Activated CD4-positive, CD25-positive, alpha-beta regulatory T cell treated with anti-CD3 and anti-CD28 coated beads, Interleukin-2, amount 50 U/mL, for 16 hours (primary cell): Measurements from ENCODE around the gene SPATA22.
"Not testable (repeated sequence)": the region's sequence is repeated elsewhere in the genome, so short reads cannot be mapped to it uniquely, and the experiment has no call there.

ENCODE experiments used
- DNase-seq: peaks from one replicate; pipeline ENCODE4 v3.0.0-alpha.2; 2020; ENCODE audit warnings: low read depth, low spot score

The SPATA22 gene

GRCh38 chr17:3474212-3474611, 2.6 kb upstream of the SPATA22 start:
- no peak for DNase-seq

DNA sequence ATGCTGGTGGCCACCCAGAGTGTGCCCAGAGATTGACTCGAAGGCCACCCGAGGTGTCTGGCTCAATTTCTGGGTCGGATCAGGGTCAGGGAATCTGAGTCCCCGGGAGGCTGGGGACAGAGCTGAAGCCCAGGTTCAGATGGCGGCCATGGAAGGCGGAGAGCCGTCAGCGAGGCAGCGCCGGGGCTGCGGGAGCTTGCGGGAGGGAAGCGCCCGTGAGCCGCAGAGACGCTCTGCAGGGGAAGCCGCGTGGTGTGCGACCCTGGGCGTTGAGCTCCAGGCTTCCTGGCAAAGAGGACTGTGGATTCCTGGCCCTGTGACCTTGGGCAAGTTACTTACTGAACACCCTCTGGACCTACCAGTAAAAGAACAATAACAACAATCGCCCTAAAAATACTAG, 518 bp upstream of the SPATA22 start:
- no peak for DNase-seq

DNA sequence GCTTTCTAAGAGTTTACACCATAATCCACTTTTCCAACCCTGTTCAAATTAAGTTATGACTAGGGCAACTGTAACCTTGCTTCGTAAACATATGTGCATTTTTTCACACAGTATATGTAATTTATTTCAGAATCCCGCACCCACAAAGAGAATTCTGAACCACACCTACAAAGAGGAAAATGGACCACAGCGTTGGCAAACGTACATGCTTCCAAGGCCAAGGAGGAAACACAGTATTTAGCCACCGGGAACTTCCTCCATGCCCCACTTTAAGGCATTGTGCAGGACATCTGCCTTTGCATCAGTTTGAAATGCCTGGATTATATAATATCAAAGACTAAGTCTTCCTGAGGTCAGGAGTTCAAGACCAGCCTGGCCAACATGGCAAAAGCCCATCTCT, 2.1 kb downstream of the SPATA22 start:
- DNase-seq = no peak

DNA sequence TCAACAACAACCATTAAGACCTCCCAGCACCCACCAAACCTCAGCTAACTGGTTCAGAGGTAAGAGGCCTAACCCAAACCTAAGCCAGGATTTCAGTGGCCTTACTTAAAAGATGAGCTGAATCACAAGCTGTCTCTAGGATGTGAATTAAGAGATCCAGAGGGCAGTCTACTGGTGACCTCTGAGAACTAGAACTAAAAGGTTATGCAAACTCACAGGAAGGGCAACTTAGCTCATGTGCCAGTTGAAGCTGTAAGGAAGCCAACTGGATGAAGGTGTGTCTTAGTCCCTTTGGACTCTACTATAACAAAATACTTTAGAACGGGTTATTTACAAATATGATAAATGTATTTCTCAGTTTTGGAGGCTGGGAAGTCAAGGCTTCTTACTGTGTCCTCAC, 5.3 kb downstream of the SPATA22 start:
- not testable (repeated sequence) for DNase-seq

GRCh38 chr17:3448059-3448665, 23.5 kb downstream of the SPATA22 start:
- DNase-seq = no peak

DNA sequence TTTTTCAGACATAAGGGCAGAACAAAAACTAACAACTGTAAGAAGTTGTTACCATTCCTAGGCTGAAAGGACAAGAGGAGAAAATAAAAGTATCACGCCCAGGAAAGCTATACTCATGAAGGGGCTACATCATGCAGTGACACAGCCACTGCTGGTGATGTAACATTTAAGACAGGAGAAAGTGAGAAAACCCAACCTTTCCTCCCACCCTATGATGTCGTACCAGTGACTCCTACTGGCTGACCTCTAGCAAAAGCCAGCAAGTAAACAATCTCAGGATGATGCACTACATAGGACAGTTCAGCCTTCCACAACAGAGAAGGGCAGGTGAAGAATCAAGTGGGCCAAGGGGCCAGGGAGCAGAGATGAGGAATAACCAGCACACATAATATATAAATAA, 24.0 kb downstream of the SPATA22 start:
- DNase-seq = no peak

- DNase-seq = no peak
Measured at GRCh38 chr17:3440451-3440850, 31.2 kb downstream of the SPATA22 start.

DNA sequence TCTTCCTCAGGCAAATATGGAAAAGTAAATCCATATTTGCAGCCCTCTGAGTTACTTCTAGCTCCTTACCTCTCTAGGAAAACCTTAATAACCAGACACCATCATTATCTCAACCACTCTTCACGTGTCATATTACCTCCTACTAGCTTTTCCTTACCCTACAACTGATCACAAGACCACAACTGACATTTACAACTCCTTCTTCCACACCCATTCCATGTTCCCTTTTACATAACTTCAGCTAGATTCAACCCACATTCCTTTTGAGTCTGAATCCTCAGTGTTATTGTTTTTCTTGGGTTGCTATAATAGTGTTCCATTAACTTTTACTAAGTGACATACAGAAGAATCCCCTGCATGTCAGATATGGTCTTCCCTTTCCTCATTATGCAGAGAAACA, 33.3 kb downstream of the SPATA22 start:
- no peak for DNase-seq

DNA sequence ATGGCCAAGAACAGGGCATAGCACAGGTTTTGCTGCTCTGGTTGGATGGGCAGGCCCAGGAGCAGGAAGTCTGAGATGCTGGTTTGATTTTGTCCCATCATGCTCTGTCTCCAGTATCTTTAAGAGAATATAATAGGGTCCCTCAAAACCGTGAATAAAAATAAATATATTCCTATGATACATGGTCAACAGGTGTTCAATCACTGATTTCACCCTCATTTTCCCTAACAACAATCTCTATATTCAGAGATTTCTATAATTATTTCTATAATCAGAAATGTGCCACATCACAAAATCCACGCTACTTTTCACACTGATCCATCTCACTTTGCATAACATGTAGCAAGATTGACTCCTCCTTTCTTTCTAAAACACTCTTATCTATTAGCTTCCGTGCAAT, 37.9 kb downstream of the SPATA22 start, which contains the start of gene OR1E2:
Gene OR1E2 (minus strand): TSS at position 101 of the 400 bp plus-strand sequence. CDS start 0 bp downstream, at position 101.
- no peak for DNase-seq

GRCh38 chr17:3433215-3433614, 38.4 kb downstream of the SPATA22 start:
- DNase-seq = not testable (repeated sequence)

GRCh38 chr17:3418222-3418621, 53.4 kb downstream of the SPATA22 start:
- DNase-seq = no peak

- no peak for DNase-seq
Measured at GRCh38 chr17:3415610-3416009, 56.0 kb downstream of the SPATA22 start.

GRCh38 chr17:3412216-3412615, 59.4 kb downstream of the SPATA22 start:
- DNase-seq = not testable (repeated sequence)

DNA sequence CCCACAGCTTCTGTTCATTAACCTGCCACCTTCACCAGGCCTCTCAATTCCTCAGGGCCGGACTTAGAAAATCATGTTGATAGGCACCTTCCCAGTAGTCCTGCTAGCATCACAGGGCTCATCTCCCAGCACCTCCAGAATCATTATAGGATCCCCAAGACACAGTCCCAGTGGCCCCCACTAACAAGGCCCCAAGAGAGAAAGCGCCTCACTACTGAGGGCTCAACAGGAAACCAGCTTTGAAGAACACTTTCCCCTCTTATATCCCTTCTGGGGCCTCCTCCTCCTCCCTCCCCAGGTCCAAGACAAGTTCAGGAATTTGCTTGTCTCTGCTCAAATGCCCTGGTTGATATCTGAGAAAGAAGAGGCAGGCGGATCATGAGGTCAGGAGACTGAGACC, 60.5 kb downstream of the SPATA22 start, which contains the start of gene OR3A3:
Gene OR3A3 (plus strand): TSS at position 301 of the 400 bp plus-strand sequence.
- DNase-seq = no peak

- DNase-seq = not testable (repeated sequence)
Measured at GRCh38 chr17:3403856-3404255, 67.8 kb downstream of the SPATA22 start.

GRCh38 chr17:3401786-3402185, 69.8 kb downstream of the SPATA22 start:
- no peak for DNase-seq

- no peak for DNase-seq
Measured at GRCh38 chr17:3400055-3400454, 71.6 kb downstream of the SPATA22 start.

GRCh38 chr17:3398310-3398709, 73.3 kb downstream of the SPATA22 start, which contains the start of gene OR1E1:
OR1E1 (minus strand) TSS chr17:3398410; CDS start chr17:3398410, 0 bp downstream.
- no peak for DNase-seq

- DNase-seq = not testable (repeated sequence)
Measured at GRCh38 chr17:3397801-3398200, 73.8 kb downstream of the SPATA22 start.
